GM23248 (cell line): ENCODE data around the gene ATG10. TPM values are rescaled to one million over a fixed set of nuclear protein-coding genes. Genes with fewer than 3 reads are reported as not detected.
"Not testable (repeated sequence)": the region's sequence is repeated elsewhere in the genome, so short reads cannot be mapped to it uniquely, and the experiment has no call there.

Source experiments
- DNase-seq: peaks from one replicate; pipeline ENCODE4 v3.0.0-alpha.2; 2015
- H2AFZ ChIP-seq: fragments of 200-600 bp; sonication (generic); 2 replicates; pipeline ENCODE4 v1.6.1; 2016; ENCODE audit warnings: antibody characterized with exemption
- H3F3A ChIP-seq: fragments of 200-600 bp; sonication (generic); 2 replicates; pipeline ENCODE4 v1.6.1; 2016; ENCODE audit warnings: mild to moderate bottlenecking, antibody characterized with exemption, mixed run types; ENCODE audit not compliant: insufficient read depth
- H3K27ac ChIP-seq: fragments of 200-600 bp; sonication (generic); 2 replicates; pipeline ENCODE4 v1.5.1; 2016; ENCODE audit warnings: mild to moderate bottlenecking
- H3K27me3 ChIP-seq: fragments of 200-600 bp; sonication (generic); replicated peaks from 2 replicates; pipeline ENCODE4 v1.6.1; 2016; ENCODE audit warnings: mild to moderate bottlenecking; ENCODE audit not compliant: insufficient read depth
- H3K36me3 ChIP-seq: fragments of 200-600 bp; sonication (generic); 2 replicates; pipeline ENCODE4 v1.6.1; 2016; ENCODE audit warnings: low read depth, mild to moderate bottlenecking
- H3K4me1 ChIP-seq: fragments of 200-600 bp; sonication (generic); 2 replicates; pipeline ENCODE4 v1.6.1; 2016; ENCODE audit warnings: mild to moderate bottlenecking; ENCODE audit not compliant: insufficient read depth
- H3K4me2 ChIP-seq: fragments of 200-600 bp; sonication (generic); one replicate; pipeline ENCODE4 v1.6.1; 2016; ENCODE audit warnings: mild to moderate bottlenecking; ENCODE audit not compliant: unreplicated experiment
- H3K4me3 ChIP-seq: fragments of 200-600 bp; sonication (generic); 2 replicates; pipeline ENCODE4 v1.5.1; 2016; ENCODE audit warnings: mild to moderate bottlenecking
- H3K79me2 ChIP-seq: fragments of 200-600 bp; sonication (generic); 2 replicates; pipeline ENCODE4 v1.6.1; 2016; ENCODE audit warnings: mild to moderate bottlenecking; ENCODE audit not compliant: insufficient read depth
- H3K9ac ChIP-seq: fragments of 200-600 bp; sonication (generic); 2 replicates; pipeline ENCODE4 v1.6.1; 2016; ENCODE audit warnings: mild to moderate bottlenecking
- H3K9me2 ChIP-seq: fragments of 200-600 bp; sonication (generic); 2 replicates; pipeline ENCODE4 v1.6.1; 2016; ENCODE audit warnings: mixed run types, mild to moderate bottlenecking, moderate library complexity; ENCODE audit not compliant: insufficient read depth
- H3K9me3 ChIP-seq: fragments of 200-600 bp; sonication (generic); one replicate; pipeline ENCODE4 v1.6.1; 2017; ENCODE audit warnings: low read depth
- H4K20me1 ChIP-seq: fragments of 200-600 bp; sonication (generic); 2 replicates; pipeline ENCODE4 v1.6.0; 2016; ENCODE audit not compliant: insufficient read depth
- EZH2 ChIP-seq: fragments of 200-600 bp; sonication (generic); IDR thresholded peaks from 2 replicates; pipeline ENCODE4 v1.6.1; 2018; ENCODE audit warnings: antibody characterized with exemption, mild to moderate bottlenecking; ENCODE audit not compliant: insufficient read depth, poor library complexity, severe bottlenecking
- EZH2phosphoT487 ChIP-seq: fragments of 200-600 bp; sonication (generic); IDR thresholded peaks from 2 replicates; pipeline ENCODE4 v1.6.1; 2018; ENCODE audit warnings: antibody characterized with exemption, moderate library complexity, mild to moderate bottlenecking, low read depth; ENCODE audit not compliant: insufficient read depth
- WGBS, 2 experiments: methylation state at CpG; one replicate each; pipeline ENCODE4 v1.1.6; 2015 to 2017; ENCODE audit warnings: low lambda C conversion rate in 2 of 2, low coverage in 1 of 2; ENCODE audit errors: missing lambda C conversion rate in 2 of 2; 5-methylcytosine and 5-hydroxymethylcytosine counted together
- in situ Hi-C: fragments of 300-500 bp; cut with MboI; formaldehyde crosslinking; loops from 2 replicates; pipeline ENCODE4 v1.15.0; 2020
- polyA plus RNA-seq: library from polyadenylated mRNA; unstranded; fragments of >200 nt; fragmentation: Nextera tagmentation; extraction: Ambion mirVana; gene quantifications from 2 replicates; pipeline ENCODE4 v1.2.1, GENCODE V29; 2016
- total RNA-seq: library from RNA; depleted of rRNA; stranded (reverse); fragments of >200 nt; shearing (Covaris generic); gene quantifications from 2 replicates; pipeline ENCODE4 v1.2.3, GENCODE V29; 2014

ATG10 gene
- total and polyA plus RNA-seq, 2 experiments from 2014 or later = 6.5 to 9.0 TPM

- Histone ChIP-seq H3K27me3 (no peaks in the 10 kb centered on the region), H3K27ac (no peak overlapping the region)
- in situ Hi-C loops = no loop called here
These were observed 285.4 kb downstream of the ATG10 start for GRCh38 chr5:82257247-82257646.

DNA sequence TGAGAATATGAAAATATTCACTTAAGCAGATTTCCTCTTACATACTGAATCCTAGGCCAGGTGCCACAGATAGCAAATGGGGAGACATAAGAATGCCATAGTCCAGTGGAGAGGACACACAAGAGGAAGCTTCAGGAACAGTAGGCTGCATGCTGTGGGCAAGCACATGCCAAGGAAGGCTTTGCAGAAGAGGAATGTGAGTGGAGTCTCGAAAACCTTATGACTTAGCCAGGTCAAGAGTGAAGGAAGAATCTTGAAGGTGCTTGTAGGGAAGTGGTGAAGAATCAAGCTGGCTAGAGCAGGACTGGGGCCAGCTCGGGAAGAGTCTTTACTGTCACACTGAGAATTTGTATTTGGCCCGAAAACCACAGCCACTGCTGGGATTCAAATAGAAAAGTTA, 285.9 kb downstream of the ATG10 start:
- no peak for DNase-seq
- H3K27me3 ChIP-seq = no peaks in the 10 kb centered on the region
- no peaks in the 10 kb centered on the region for H3F3A ChIP-seq
- in situ Hi-C loops = no loop called here
- no peaks in the 10 kb centered on the region for H3K9me3 ChIP-seq
- H4K20me1 ChIP-seq = no peaks in the 10 kb centered on the region
- H2AFZ ChIP-seq = no peak overlapping the region
- no peaks in the 10 kb centered on the region for H3K4me1 ChIP-seq
- H3K27ac ChIP-seq = no peak overlapping the region
- H3K9me2 ChIP-seq = no peaks in the 10 kb centered on the region
- no peak overlapping the region for H3K4me3 ChIP-seq
- H3K36me3 ChIP-seq = no peaks in the 10 kb centered on the region
- H3K4me2 ChIP-seq = no peak overlapping the region
- TF ChIP-seq EZH2phosphoT487 (no peak), EZH2 (no peak)
- H3K79me2 ChIP-seq = no peaks in the 10 kb centered on the region
- no peak overlapping the region for H3K9ac ChIP-seq
- WGBS, 2 experiments = 64 to 76% methylated on average over 3 of the region's 3 CpGs

More at GRCh38 chr5:82257247-82257646, 285.4 kb downstream of the ATG10 start:
- H3K9me2 ChIP-seq = no peaks in the 10 kb centered on the region
- no peak for DNase-seq
- H3K4me3 ChIP-seq = no peak overlapping the region
- H3K4me1 ChIP-seq = no peaks in the 10 kb centered on the region
- H4K20me1 ChIP-seq = no peaks in the 10 kb centered on the region
- H3F3A ChIP-seq = no peaks in the 10 kb centered on the region
- H3K4me2 ChIP-seq = no peak overlapping the region
- H3K9me3 ChIP-seq = no peaks in the 10 kb centered on the region
- TF ChIP-seq EZH2 (no peak), EZH2phosphoT487 (no peak)
- H3K9ac ChIP-seq = no peak overlapping the region
- no peak overlapping the region for H2AFZ ChIP-seq
- H3K79me2 ChIP-seq = no peaks in the 10 kb centered on the region
- WGBS, 2 experiments = 87 to 88% methylated on average over 2 of the region's 2 CpGs
- H3K36me3 ChIP-seq = no peaks in the 10 kb centered on the region

- in situ Hi-C loops = no loop called here
- WGBS, 2 experiments = 79 to 93% methylated on average over 3 of the region's 3 CpGs
- H3F3A ChIP-seq = no peaks in the 10 kb centered on the region
- no peak overlapping the region for H3K27ac ChIP-seq
- no peak overlapping the region for H3K4me3 ChIP-seq
- no peaks in the 10 kb centered on the region for H3K4me1 ChIP-seq
- H3K4me2 ChIP-seq = no peak overlapping the region
- TF ChIP-seq EZH2 (no peak), EZH2phosphoT487 (no peak)
- no peaks in the 10 kb centered on the region for H4K20me1 ChIP-seq
- no peaks in the 10 kb centered on the region for H3K27me3 ChIP-seq
- peak; percentile 59 for DNase-seq
- H3K9me2 ChIP-seq = no peaks in the 10 kb centered on the region
- no peak overlapping the region for H3K9ac ChIP-seq
- no peaks in the 10 kb centered on the region for H3K79me2 ChIP-seq
- H3K36me3 ChIP-seq = no peaks in the 10 kb centered on the region
- H3K9me3 ChIP-seq = no peaks in the 10 kb centered on the region
- H2AFZ ChIP-seq = no peak overlapping the region
These were observed 287.5 kb downstream of the ATG10 start for GRCh38 chr5:82259172-82259800.

GRCh38 chr5:82265047-82265446, 293.2 kb downstream of the ATG10 start:
- Histone ChIP-seq H3K4me1 (no peaks in the 10 kb centered on the region), H3K79me2 (no peaks in the 10 kb centered on the region), H3F3A (no peaks in the 10 kb centered on the region), H3K9me3 (no peaks in the 10 kb centered on the region), H3K27me3 (no peaks in the 10 kb centered on the region), H2AFZ (no peak overlapping the region), H3K9ac (no peak overlapping the region), H3K27ac (no peak overlapping the region), H3K4me3 (no peak overlapping the region), H3K9me2 (no peaks in the 10 kb centered on the region), H3K4me2 (no peak overlapping the region), H4K20me1 (no peaks in the 10 kb centered on the region), H3K36me3 (0 out of 2 replicates have a peak, but pooled peaks cover 4% of the 10 kb centered on the region)
- TF ChIP-seq EZH2phosphoT487 (no peak), EZH2 (no peak)
- DNase-seq = peak; percentile 37
- WGBS, 2 experiments = 27 to 32% methylated on average over 4 of the region's 4 CpGs
- in situ Hi-C loops = no loop called here

GRCh38 chr5:82267297-82267933, 295.6 kb downstream of the ATG10 start:
- H3K9me2 ChIP-seq, H3K27ac ChIP-seq, H3K9me3 ChIP-seq, H3K4me1 ChIP-seq, H3F3A ChIP-seq, H3K36me3 ChIP-seq, H3K79me2 ChIP-seq, H3K4me2 ChIP-seq, H3K27me3 ChIP-seq, H4K20me1 ChIP-seq, in situ Hi-C loops, H2AFZ ChIP-seq, H3K9ac ChIP-seq, H3K4me3 ChIP-seq, DNase-seq: not testable (repeated sequence)
- WGBS, 2 experiments = 92 to 97% methylated on average over 9 of the region's 9 CpGs

- H3K36me3 ChIP-seq, H3K4me3 ChIP-seq, H3K4me2 ChIP-seq, H3K9ac ChIP-seq, H4K20me1 ChIP-seq, in situ Hi-C loops, H3K79me2 ChIP-seq, H3K9me3 ChIP-seq, H3K4me1 ChIP-seq, H2AFZ ChIP-seq, H3K9me2 ChIP-seq, H3K27me3 ChIP-seq, DNase-seq, H3K27ac ChIP-seq: not testable (repeated sequence)
- 77 to 80% methylated on average over 2 of the region's 2 CpGs for WGBS, 2 experiments
- H3F3A ChIP-seq = peaks cover 14% of the 10 kb centered on the region
These were observed 297.5 kb downstream of the ATG10 start for GRCh38 chr5:82269363-82269762.
